Measurements from ENCODE around the gene GFRA4.

Gene GFRA4

GRCh38 chr20:3614466-3614865, 48.7 kb downstream of the GFRA4 start:
- DNase-seq = no peak

- DNase-seq = no peak
These were observed 49.3 kb downstream of the GFRA4 start for GRCh38 chr20:3613821-3614440.

GRCh38 chr20:3612795-3613572, 50.2 kb downstream of the GFRA4 start:
- DNase-seq = peak in 1 of 3 experiments; percentile 63

- peak in 1 of 3 experiments; percentile 8 for DNase-seq
These were observed 51.3 kb downstream of the GFRA4 start for GRCh38 chr20:3611901-3612300.
